Panc1 (cell line): ENCODE measurements around the gene ANAPC16. TPM values are rescaled to one million over a fixed set of nuclear protein-coding genes. Genes with fewer than 3 reads are reported as not detected.

Source experiments
- ATAC-seq: fragments of 200-7000 bp; cut with Tn5 transposase; 2 replicates; pipeline ENCODE4 v1.9.1; 2020; ENCODE audit warnings: mild to moderate bottlenecking, moderate library complexity
- BruUV-seq: library from RNA; stranded (reverse); fragments of 400-500 nt; replicated peaks from 2 replicates; lab custom pipeline; 2021; lab: Mats Ljungman, UMichigan
- CTCF ChIA-PET: fragments of 300-600 bp; sonication (Branson Sonifier 250); formaldehyde crosslinking; loops from one replicate; lab custom pipeline; 2022; ENCODE audit warnings: antibody characterized with exemption; lab: Charles Lee
- POLR2A ChIA-PET: fragments of 300-600 bp; sonication (Branson Sonifier 250); formaldehyde crosslinking; loops from one replicate; lab custom pipeline; 2022; ENCODE audit warnings: antibody characterized with exemption; lab: Charles Lee
- DNase-seq: peaks from one replicate; pipeline ENCODE4 v3.0.0-alpha.2; 2010; ENCODE audit warnings: low read depth, low spot score
- H3K27ac ChIP-seq: 2 replicates; pipeline ENCODE4 v1.5.1; 2011; ENCODE audit warnings: mild to moderate bottlenecking, low read length, inconsistent platforms
- H3K27me3 ChIP-seq: fragments of 200-500 bp; sonication (Bioruptor generic); 2 replicates; pipeline ENCODE4 v1.6.0; 2014; ENCODE audit warnings: low read length, inconsistent platforms; ENCODE audit not compliant: control insufficient read depth, insufficient read depth
- H3K36me3 ChIP-seq: fragments of 200-500 bp; sonication (Bioruptor generic); 2 replicates; pipeline ENCODE4 v1.5.1; 2014; ENCODE audit warnings: inconsistent platforms, mild to moderate bottlenecking, low read length, moderate library complexity; ENCODE audit not compliant: control insufficient read depth, insufficient read depth
- H3K4me1 ChIP-seq: 2 replicates; pipeline ENCODE4 v1.5.1; 2011; ENCODE audit warnings: inconsistent platforms, mild to moderate bottlenecking, low read length, moderate library complexity; ENCODE audit not compliant: control insufficient read depth, insufficient read depth
- H3K4me3 ChIP-seq, 2 experiments: 2 replicates each; pipeline ENCODE4 v1.5.1; 2011 to 2012; ENCODE audit warnings: low read depth in 2 of 2, low read length in 2 of 2, mild to moderate bottlenecking in 2 of 2, inconsistent platforms in 1 of 2, moderate library complexity in 1 of 2
- H3K9me3 ChIP-seq: fragments of 200-500 bp; sonication (Bioruptor generic); 2 replicates; pipeline ENCODE4 v1.5.1; 2014; ENCODE audit warnings: low read depth, mild to moderate bottlenecking, inconsistent platforms, low read length, moderate library complexity; ENCODE audit not compliant: control insufficient read depth, insufficient read depth
- POLR2AphosphoS5 ChIP-seq: IDR thresholded peaks from 2 replicates; pipeline ENCODE4 v1.6.1; 2012; ENCODE audit warnings: mild to moderate bottlenecking, low read depth, low read length, moderate library complexity
- SIN3A ChIP-seq: IDR thresholded peaks from 2 replicates; pipeline ENCODE4 v1.6.1; 2012; ENCODE audit warnings: low read depth, mild to moderate bottlenecking, low read length, moderate library complexity, borderline replicate concordance; ENCODE audit not compliant: insufficient read depth
- TCF7L2 ChIP-seq: IDR thresholded peaks from 2 replicates; pipeline ENCODE4 v1.6.1; 2011; ENCODE audit warnings: mild to moderate bottlenecking, low read depth, low read length, inconsistent platforms
- in situ Hi-C: cut with HindIII; loops from 2 replicates; pipeline ENCODE4 v1.10.0; 2016; ENCODE audit warnings: low sequenced_read_pairs, low pct_unique_long_range_greater_than_20kb
- intact Hi-C: fragments of 100-400 bp; cut with micrococcal nuclease; formaldehyde crosslinking; loops from one replicate; pipeline ENCODE4 v1.10.0; 2022; ENCODE audit not compliant: unreplicated experiment
- total RNA-seq: library from RNA; stranded (reverse); gene quantifications from one replicate; pipeline ENCODE4 v1.2.1, GENCODE V29; 2021; ENCODE audit not compliant: unreplicated experiment
- TF ChIP-seq, protein P1 (sequence below), 2 experiments: IDR thresholded peaks; 2 replicates each; pipeline ENCODE4 v1.6.1; 2011 to 2012; ENCODE audit warnings: low read depth in 2 of 2, control low read depth in 1 of 2, low read length in 1 of 2, mild to moderate bottlenecking in 1 of 2, moderate library complexity in 1 of 2; ENCODE audit not compliant: insufficient read depth in 1 of 2
- TF ChIP-seq, protein P2 (sequence below): fragments of 450-650 bp; IDR thresholded peaks from 2 replicates; pipeline ENCODE4 v1.5.1; 2017; ENCODE audit warnings: mild to moderate bottlenecking

ANAPC16 gene
- total RNA-seq, 1 experiment from 2014 or later: 110 TPM

DNA sequence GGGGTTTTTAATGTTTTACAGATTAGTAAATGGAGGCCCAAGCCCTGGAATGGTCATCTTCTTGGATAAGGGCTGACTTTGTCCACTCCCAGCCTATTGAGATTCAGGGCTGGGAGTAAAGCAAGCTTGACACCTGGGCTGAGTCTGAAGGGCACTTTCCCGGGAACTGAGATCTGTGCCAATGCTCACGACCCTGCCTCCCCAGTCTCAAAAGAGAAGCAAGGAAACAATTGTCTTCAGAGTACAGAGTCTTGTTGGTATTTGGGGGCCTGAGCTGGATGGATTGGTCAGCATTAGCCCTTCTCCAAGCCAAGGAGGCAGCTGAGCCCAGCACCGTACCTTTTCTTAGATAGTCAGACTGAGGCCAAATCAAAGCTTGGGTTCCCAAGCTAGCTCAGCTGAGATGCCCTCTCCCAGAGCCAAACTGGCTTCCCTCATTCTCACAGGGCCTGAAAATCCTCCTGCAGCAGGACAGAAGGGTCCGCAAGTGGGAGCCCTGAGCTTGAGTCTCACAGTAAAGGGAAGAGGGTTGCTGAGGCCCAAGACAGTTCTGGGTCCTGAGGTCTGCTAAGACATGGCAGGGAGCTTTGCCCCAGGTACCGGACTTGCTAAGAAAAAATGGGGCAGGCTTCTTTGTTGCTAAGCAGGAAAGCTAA, 61.7 kb downstream of the ANAPC16 start:
- H3K9me3 ChIP-seq: no peaks in the 10 kb centered on the region
- H3K36me3 ChIP-seq: no peaks in the 10 kb centered on the region; the same call in 1 of the 2 replicates
- no TSS peak for BruUV-seq
- peak overlapping the region in 1 of 2 experiments; percentile 99; a peak in 2 of 4 replicates for H3K4me3 ChIP-seq
- no peak for ATAC-seq
- no peak for DNase-seq
- ChIA-PET CTCF (no interaction called here), POLR2A (interaction anchor here (0.8 kb wide), 1 partner anchor 37 kb away, joined by 3 read pairs; no protein-coding TSS in a partner anchor)
- intact Hi-C loops: loop anchor here (2.0 kb wide), 1 partner anchor 51 kb away; no protein-coding TSS in a partner anchor
- TF ChIP-seq TCF7L2: no peak
- TF ChIP-seq, protein P1, sequence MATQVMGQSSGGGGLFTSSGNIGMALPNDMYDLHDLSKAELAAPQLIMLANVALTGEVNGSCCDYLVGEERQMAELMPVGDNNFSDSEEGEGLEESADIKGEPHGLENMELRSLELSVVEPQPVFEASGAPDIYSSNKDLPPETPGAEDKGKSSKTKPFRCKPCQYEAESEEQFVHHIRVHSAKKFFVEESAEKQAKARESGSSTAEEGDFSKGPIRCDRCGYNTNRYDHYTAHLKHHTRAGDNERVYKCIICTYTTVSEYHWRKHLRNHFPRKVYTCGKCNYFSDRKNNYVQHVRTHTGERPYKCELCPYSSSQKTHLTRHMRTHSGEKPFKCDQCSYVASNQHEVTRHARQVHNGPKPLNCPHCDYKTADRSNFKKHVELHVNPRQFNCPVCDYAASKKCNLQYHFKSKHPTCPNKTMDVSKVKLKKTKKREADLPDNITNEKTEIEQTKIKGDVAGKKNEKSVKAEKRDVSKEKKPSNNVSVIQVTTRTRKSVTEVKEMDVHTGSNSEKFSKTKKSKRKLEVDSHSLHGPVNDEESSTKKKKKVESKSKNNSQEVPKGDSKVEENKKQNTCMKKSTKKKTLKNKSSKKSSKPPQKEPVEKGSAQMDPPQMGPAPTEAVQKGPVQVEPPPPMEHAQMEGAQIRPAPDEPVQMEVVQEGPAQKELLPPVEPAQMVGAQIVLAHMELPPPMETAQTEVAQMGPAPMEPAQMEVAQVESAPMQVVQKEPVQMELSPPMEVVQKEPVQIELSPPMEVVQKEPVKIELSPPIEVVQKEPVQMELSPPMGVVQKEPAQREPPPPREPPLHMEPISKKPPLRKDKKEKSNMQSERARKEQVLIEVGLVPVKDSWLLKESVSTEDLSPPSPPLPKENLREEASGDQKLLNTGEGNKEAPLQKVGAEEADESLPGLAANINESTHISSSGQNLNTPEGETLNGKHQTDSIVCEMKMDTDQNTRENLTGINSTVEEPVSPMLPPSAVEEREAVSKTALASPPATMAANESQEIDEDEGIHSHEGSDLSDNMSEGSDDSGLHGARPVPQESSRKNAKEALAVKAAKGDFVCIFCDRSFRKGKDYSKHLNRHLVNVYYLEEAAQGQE (IDR thresholded peaks at IDR 0.05; ENCODE audit: insufficient read depth in 1 of 2, low read depth in 2 of 2, low read length in 1 of 2): no peak
- TF ChIP-seq, protein P2, sequence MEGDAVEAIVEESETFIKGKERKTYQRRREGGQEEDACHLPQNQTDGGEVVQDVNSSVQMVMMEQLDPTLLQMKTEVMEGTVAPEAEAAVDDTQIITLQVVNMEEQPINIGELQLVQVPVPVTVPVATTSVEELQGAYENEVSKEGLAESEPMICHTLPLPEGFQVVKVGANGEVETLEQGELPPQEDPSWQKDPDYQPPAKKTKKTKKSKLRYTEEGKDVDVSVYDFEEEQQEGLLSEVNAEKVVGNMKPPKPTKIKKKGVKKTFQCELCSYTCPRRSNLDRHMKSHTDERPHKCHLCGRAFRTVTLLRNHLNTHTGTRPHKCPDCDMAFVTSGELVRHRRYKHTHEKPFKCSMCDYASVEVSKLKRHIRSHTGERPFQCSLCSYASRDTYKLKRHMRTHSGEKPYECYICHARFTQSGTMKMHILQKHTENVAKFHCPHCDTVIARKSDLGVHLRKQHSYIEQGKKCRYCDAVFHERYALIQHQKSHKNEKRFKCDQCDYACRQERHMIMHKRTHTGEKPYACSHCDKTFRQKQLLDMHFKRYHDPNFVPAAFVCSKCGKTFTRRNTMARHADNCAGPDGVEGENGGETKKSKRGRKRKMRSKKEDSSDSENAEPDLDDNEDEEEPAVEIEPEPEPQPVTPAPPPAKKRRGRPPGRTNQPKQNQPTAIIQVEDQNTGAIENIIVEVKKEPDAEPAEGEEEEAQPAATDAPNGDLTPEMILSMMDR: no peak
- TF ChIP-seq SIN3A: no peak
- no peak; the same call in 1 of the 2 replicates for TF ChIP-seq POLR2AphosphoS5
- peaks cover 42% of the 10 kb centered on the region for H3K4me1 ChIP-seq
- no peaks in the 10 kb centered on the region for H3K27me3 ChIP-seq
- H3K27ac ChIP-seq: peak overlapping the region; percentile 91
- in situ Hi-C loops: loop anchor here (5.0 kb wide), 1 partner anchor 35 kb away; no protein-coding TSS in a partner anchor

DNA sequence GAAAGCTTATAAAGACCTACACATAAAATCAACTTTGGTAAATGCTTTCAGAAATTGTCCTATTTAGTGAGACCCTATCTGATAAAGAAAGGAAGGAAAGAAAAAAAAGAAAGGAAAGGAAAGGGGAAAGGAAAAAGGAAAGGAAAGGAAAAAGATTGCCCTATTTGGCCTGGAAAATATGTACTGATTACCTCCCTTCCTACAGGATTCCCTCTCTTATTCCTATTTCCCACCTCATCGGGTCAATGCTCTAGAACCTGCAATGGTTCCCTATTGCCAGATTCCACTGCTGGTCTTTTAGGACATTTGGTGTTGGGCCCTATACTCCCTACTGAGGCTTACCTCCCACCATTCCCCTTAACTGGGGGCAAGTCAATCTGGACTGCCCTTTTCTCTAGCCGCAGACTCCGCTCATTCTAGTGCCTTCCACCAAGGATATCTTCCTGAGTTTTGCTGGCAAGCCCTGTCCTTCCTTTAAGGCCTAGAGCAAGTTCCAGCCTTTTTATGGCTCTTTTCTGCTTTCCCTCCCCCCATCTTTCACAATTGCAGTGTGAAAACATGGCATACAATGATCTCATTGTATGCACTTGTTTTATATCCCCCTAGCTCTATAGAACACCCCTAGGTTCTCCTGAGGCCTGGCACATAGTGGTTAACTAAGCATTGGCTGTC, 62.3 kb downstream of the ANAPC16 start:
- intact Hi-C loops: loop anchor here (2.0 kb wide), 1 partner anchor 51 kb away; no protein-coding TSS in a partner anchor
- H3K27ac ChIP-seq: peak overlapping the region; percentile 91

More for the DNA sequence above, 62.3 kb downstream of the ANAPC16 start:
- ATAC-seq: no peak
- Histone ChIP-seq H3K36me3 (no peaks in the 10 kb centered on the region; the same call in 1 of the 2 replicates), H3K9me3 (no peaks in the 10 kb centered on the region), H3K4me3 (no peak overlapping the region), H3K4me1 (peaks cover 38% of the 10 kb centered on the region), H3K27me3 (no peaks in the 10 kb centered on the region)
- TF ChIP-seq SIN3A: no peak
- TF ChIP-seq TCF7L2: 0 out of 2 replicates have a peak, but pooled peaks have one; percentile 28
- TF ChIP-seq, protein P1 (IDR thresholded peaks at IDR 0.05; ENCODE audit: insufficient read depth in 1 of 2, low read depth in 2 of 2, low read length in 1 of 2): 0 out of 4 replicates have a peak, but pooled peaks of 1 of the 2 experiments have one; percentile 10
- TF ChIP-seq POLR2AphosphoS5: peak; percentile 54; the same call in 1 of the 2 replicates
- TF ChIP-seq, protein P2: no peak
- DNase-seq: no peak
- CTCF ChIA-PET: interaction anchor here (0.6 kb wide), 1 partner anchor 41 kb away, joined by 4 read pairs; no protein-coding TSS in a partner anchor
- in situ Hi-C loops: loop anchor here (5.0 kb wide), 1 partner anchor 34 kb away; no protein-coding TSS in a partner anchor
- BruUV-seq: no TSS peak
- POLR2A ChIA-PET: interaction anchor here (0.6 to 0.8 kb wide), 2 partner anchors 36 to 66 kb away, joined by 3 to 5 read pairs; no protein-coding TSS in a partner anchor
